HEK293 (cell line): ENCODE measurements around the gene AVL9.
"Not testable (repeated sequence)": the region's sequence is repeated elsewhere in the genome, so short reads cannot be mapped to it uniquely, and the experiment has no call there.

Experiments
- CTCF ChIA-PET: fragments of 350-600 bp; formaldehyde crosslinking; extraction: SDS; loops from one replicate; lab custom pipeline; 2021; ENCODE audit warnings: antibody characterized with exemption; lab: Yijun Ruan, JAX
- POLR2A ChIA-PET: fragments of 300-600 bp; formaldehyde crosslinking; extraction: SDS; loops from one replicate; lab custom pipeline; 2020; ENCODE audit warnings: antibody characterized with exemption, inconsistent platforms; lab: Yijun Ruan, JAX
- H3K27ac ChIP-seq: fragments of 200-500 bp; sonication (Bioruptor generic); 2 replicates; pipeline ENCODE4 v1.5.1; 2014; ENCODE audit warnings: low read depth, low read length, control low read depth, inconsistent platforms; ENCODE audit errors: extremely low read depth
- H3K36me3 ChIP-seq, 2 experiments: fragments of 200-500 bp in 1 of 2; sonication (Bioruptor generic) in 1 of 2; 1 replicate in 1 of 2; 2 replicates in 1 of 2; pipeline ENCODE4 v1.5.1; 2014 to 2017; ENCODE audit warnings: inconsistent platforms in 2 of 2, low read length in 2 of 2; ENCODE audit not compliant: control insufficient read depth in 2 of 2, insufficient read depth in 1 of 2
- H3K4me1 ChIP-seq: fragments of 200-500 bp; sonication (Bioruptor generic); 2 replicates; pipeline ENCODE4 v1.5.1; 2014; ENCODE audit warnings: mild to moderate bottlenecking, low read length, inconsistent platforms; ENCODE audit not compliant: control insufficient read depth, insufficient read depth
- H3K4me3 ChIP-seq: 2 replicates; pipeline ENCODE4 v1.5.1; 2011; ENCODE audit warnings: low read depth, mild to moderate bottlenecking, control low read depth, low read length, moderate library complexity
- H3K9me3 ChIP-seq: fragments of 200-500 bp; sonication (Bioruptor generic); 2 replicates; pipeline ENCODE4 v1.5.1; 2014; ENCODE audit warnings: low read depth, low read length, inconsistent platforms; ENCODE audit not compliant: control insufficient read depth, insufficient read depth
- KLF10 ChIP-seq: fragments of 450-650 bp; IDR thresholded peaks from 2 replicates; pipeline ENCODE4 v1.5.1; 2018; ENCODE audit warnings: missing biosample characterization, mild to moderate bottlenecking, missing genetic modification characterization
- KLF7 ChIP-seq: fragments of 450-650 bp; formaldehyde crosslinking; IDR thresholded peaks from 2 replicates; pipeline ENCODE4 v1.5.1; 2016; ENCODE audit warnings: missing biosample characterization, missing genetic modification characterization, borderline replicate concordance
- KLF9 ChIP-seq: fragments of 450-650 bp; formaldehyde crosslinking; IDR thresholded peaks from 2 replicates; pipeline ENCODE4 v1.5.1; 2016; ENCODE audit warnings: missing biosample characterization, missing genetic modification characterization, low read depth
- MYNN ChIP-seq: fragments of 450-650 bp; formaldehyde crosslinking; IDR thresholded peaks from 2 replicates; pipeline ENCODE4 v1.5.1; 2016; ENCODE audit warnings: missing biosample characterization, missing genetic modification characterization, borderline replicate concordance
- PRDM4 ChIP-seq: fragments of 450-650 bp; formaldehyde crosslinking; IDR thresholded peaks from 2 replicates; pipeline ENCODE4 v1.5.1; 2017; ENCODE audit warnings: missing biosample characterization, missing genetic modification characterization
- SP3 ChIP-seq: fragments of 450-650 bp; formaldehyde crosslinking; IDR thresholded peaks from 2 replicates; pipeline ENCODE4 v1.5.1; 2016; ENCODE audit warnings: missing biosample characterization, missing genetic modification characterization
- ZBTB11 ChIP-seq: fragments of 450-650 bp; formaldehyde crosslinking; conservative IDR thresholded peaks from 2 replicates; pipeline ENCODE4 v1.5.1; 2016; ENCODE audit warnings: low read depth, missing biosample characterization, missing genetic modification characterization
- ZEB2 ChIP-seq: fragments of 450-650 bp; formaldehyde crosslinking; IDR thresholded peaks from 2 replicates; pipeline ENCODE4 v1.5.1; 2016; ENCODE audit warnings: missing biosample characterization, missing genetic modification characterization
- ZFP41 ChIP-seq: fragments of 450-650 bp; formaldehyde crosslinking; IDR thresholded peaks from 2 replicates; pipeline ENCODE4 v1.5.1; 2016; ENCODE audit warnings: missing biosample characterization, missing genetic modification characterization, borderline replicate concordance
- ZNF121 ChIP-seq: fragments of 450-650 bp; formaldehyde crosslinking; IDR thresholded peaks from 2 replicates; pipeline ENCODE4 v1.5.1; 2016; ENCODE audit warnings: missing biosample characterization, missing genetic modification characterization
- ZNF221 ChIP-seq: fragments of 450-650 bp; formaldehyde crosslinking; IDR thresholded peaks from 2 replicates; pipeline ENCODE4 v1.5.1; 2017; ENCODE audit warnings: missing biosample characterization, missing genetic modification characterization, borderline replicate concordance
- ZNF292 ChIP-seq: fragments of 450-650 bp; formaldehyde crosslinking; IDR thresholded peaks from 2 replicates; pipeline ENCODE4 v1.5.1; 2016; ENCODE audit warnings: low read depth, missing biosample characterization, missing genetic modification characterization, borderline replicate concordance
- ZNF311 ChIP-seq: fragments of 450-650 bp; formaldehyde crosslinking; IDR thresholded peaks from 2 replicates; pipeline ENCODE4 v1.5.1; 2017; ENCODE audit warnings: missing biosample characterization, missing genetic modification characterization, borderline replicate concordance
- ZNF449 ChIP-seq: fragments of 450-650 bp; formaldehyde crosslinking; IDR thresholded peaks from 2 replicates; pipeline ENCODE4 v1.5.1; 2017; ENCODE audit warnings: missing biosample characterization, mild to moderate bottlenecking, missing genetic modification characterization, moderate library complexity
- ZNF501 ChIP-seq: fragments of 450-650 bp; formaldehyde crosslinking; IDR thresholded peaks from 2 replicates; pipeline ENCODE4 v1.5.1; 2016; ENCODE audit warnings: missing biosample characterization, missing genetic modification characterization
- ZNF530 ChIP-seq: fragments of 450-650 bp; formaldehyde crosslinking; IDR thresholded peaks from 2 replicates; pipeline ENCODE4 v1.5.1; 2016; ENCODE audit warnings: low read depth, missing biosample characterization, missing genetic modification characterization
- ZSCAN5A ChIP-seq: fragments of 450-650 bp; formaldehyde crosslinking; IDR thresholded peaks from 2 replicates; pipeline ENCODE4 v1.5.1; 2016; ENCODE audit warnings: missing biosample characterization, missing genetic modification characterization
- TF ChIP-seq, protein P1 (sequence below): fragments of 450-650 bp; formaldehyde crosslinking; IDR thresholded peaks from 2 replicates; pipeline ENCODE4 v1.5.1; 2016; ENCODE audit warnings: missing biosample characterization, missing genetic modification characterization, borderline replicate concordance
- TF ChIP-seq, protein P2 (sequence below): fragments of 450-650 bp; formaldehyde crosslinking; IDR thresholded peaks from 2 replicates; pipeline ENCODE4 v1.5.1; 2017; ENCODE audit warnings: missing biosample characterization, missing genetic modification characterization

Gene AVL9

DNA sequence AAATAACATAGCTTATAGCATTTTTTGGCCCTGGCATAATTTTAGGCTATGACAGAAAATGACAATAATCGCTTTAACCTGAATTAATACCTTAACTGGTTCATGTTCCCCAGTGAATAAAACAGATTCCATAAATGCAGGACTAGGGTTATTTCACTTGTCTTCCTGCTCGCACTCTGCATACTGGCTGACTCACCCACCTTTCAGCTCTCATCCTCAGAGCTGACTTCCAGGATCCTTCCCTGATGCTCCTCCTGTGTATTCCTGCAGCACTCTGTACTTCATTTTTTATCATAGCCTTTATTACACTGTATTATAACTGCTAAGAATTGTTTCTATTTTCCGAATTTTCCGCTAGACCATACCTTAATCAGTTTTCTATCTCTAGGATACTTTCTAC, 123.7 kb downstream of the AVL9 start (continued):
- TF ChIP-seq ZSCAN5A (tag by site-specific recombination) = no peak
- TF ChIP-seq ZNF221 = no peak
- TF ChIP-seq ZNF449 (tag by site-specific recombination) = no peak

DNA sequence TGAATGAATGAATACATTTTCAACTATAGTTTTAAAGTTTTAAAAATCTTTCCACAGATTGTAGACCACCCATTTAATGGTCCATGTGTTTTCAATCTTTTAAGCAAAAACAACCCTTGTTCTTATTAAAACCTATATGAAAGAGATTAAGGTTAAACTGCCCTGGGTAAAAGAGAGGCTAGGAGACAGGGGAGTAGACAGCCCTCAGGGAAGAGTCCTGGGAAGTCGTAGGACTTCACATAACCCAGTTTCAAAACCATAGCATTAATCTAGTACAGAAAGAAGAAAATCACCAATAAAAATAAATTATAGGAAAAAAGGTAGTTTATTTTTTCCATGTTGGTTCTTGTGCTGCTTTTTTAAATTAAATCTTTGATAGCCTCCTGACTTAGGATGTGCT, 124.1 kb downstream of the AVL9 start:
- H3K27ac ChIP-seq, H3K36me3 ChIP-seq, H3K9me3 ChIP-seq, CTCF ChIA-PET, H3K4me1 ChIP-seq, H3K4me3 ChIP-seq, POLR2A ChIA-PET: not testable (repeated sequence)

DNA sequence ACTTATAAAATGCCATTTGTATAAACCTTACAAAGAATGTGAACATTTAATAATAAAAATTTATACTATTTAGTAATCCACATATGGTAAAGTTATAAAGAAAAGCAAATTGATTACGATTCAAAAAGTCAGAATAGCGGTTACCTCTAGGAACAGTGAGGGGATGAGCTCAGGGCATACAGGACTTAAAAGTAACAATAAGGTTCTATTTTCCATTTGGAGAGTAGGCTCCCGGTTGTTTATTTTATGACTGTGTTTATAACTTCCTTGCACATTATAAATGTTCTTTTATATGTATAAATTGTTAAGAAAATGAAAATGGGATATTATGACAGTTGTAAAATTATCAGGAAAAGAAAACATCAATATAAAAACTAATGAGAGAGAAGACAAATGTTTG, 135.7 kb downstream of the AVL9 start:
- no peaks in the 10 kb centered on the region for H3K9me3 ChIP-seq
- no peak overlapping the region for H3K4me3 ChIP-seq
- no peaks in the 10 kb centered on the region for H3K36me3 ChIP-seq
- ChIA-PET POLR2A (no interaction called here), CTCF (no interaction called here)
- TF ChIP-seq PRDM4 (no peak), ZNF311 (tag by site-specific recombination) (no peak), ZBTB11 (tag by site-specific recombination) (no peak), SP3 (tag by site-specific recombination) (no peak), ZNF121 (no peak), ZFP41 (tag by site-specific recombination) (no peak), ZNF501 (no peak), MYNN (tag by site-specific recombination) (no peak), ZNF292 (tag by site-specific recombination) (no peak), KLF7 (no peak), ZNF530 (tag by site-specific recombination) (no peak), KLF9 (tag by site-specific recombination) (no peak), KLF10 (tag by site-specific recombination) (no peak), ZSCAN5A (tag by site-specific recombination) (no peak), ZEB2 (tag by site-specific recombination) (no peak)
- TF ChIP-seq, protein P1, sequence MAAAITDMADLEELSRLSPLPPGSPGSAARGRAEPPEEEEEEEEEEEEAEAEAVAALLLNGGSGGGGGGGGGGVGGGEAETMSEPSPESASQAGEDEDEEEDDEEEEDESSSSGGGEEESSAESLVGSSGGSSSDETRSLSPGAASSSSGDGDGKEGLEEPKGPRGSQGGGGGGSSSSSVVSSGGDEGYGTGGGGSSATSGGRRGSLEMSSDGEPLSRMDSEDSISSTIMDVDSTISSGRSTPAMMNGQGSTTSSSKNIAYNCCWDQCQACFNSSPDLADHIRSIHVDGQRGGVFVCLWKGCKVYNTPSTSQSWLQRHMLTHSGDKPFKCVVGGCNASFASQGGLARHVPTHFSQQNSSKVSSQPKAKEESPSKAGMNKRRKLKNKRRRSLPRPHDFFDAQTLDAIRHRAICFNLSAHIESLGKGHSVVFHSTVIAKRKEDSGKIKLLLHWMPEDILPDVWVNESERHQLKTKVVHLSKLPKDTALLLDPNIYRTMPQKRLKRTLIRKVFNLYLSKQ (tag by site-specific recombination) = no peak
- TF ChIP-seq, protein P2, sequence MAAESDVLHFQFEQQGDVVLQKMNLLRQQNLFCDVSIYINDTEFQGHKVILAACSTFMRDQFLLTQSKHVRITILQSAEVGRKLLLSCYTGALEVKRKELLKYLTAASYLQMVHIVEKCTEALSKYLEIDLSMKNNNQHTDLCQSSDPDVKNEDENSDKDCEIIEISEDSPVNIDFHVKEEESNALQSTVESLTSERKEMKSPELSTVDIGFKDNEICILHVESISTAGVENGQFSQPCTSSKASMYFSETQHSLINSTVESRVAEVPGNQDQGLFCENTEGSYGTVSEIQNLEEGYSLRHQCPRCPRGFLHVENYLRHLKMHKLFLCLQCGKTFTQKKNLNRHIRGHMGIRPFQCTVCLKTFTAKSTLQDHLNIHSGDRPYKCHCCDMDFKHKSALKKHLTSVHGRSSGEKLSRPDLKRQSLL = no peak
- H3K27ac ChIP-seq = no peak overlapping the region
- no peaks in the 10 kb centered on the region for H3K4me1 ChIP-seq
